Activated CD8-positive, alpha-beta T cell treated with anti-CD3 and anti-CD28 coated beads, Interleukin-2, amount 10 ng/mL, durations not matched to agents 7 days and 5 days (primary cell): Measurements from ENCODE around the gene USHBP1. TPM values are rescaled to one million over a fixed set of nuclear protein-coding genes. Genes with fewer than 3 reads are reported as not detected.

ENCODE experiments used
- ATAC-seq: fragments of 150-1000 bp; cut with Tn5 transposase; one replicate; pipeline ENCODE4 v1.10.0; 2021; ENCODE audit warnings: moderate library complexity
- CTCF ChIA-PET: fragments of 350-600 bp; sonication (Branson Sonifier 250); formaldehyde crosslinking; loops from one replicate; lab custom pipeline; 2021; ENCODE audit warnings: antibody characterized with exemption; lab: Charles Lee
- POLR2A ChIA-PET: fragments of 350-600 bp; sonication (Branson Sonifier 250); formaldehyde crosslinking; loops from one replicate; lab custom pipeline; 2021; ENCODE audit warnings: antibody characterized with exemption; lab: Charles Lee
- DNase-seq: peaks from one replicate; pipeline ENCODE4 v3.0.0-alpha.2; 2020
- H3K27ac Mint-ChIP-seq: one replicate; pipeline ENCODE4 v1.8.0; 2021; ENCODE audit warnings: mild to moderate bottlenecking, mixed read lengths
- H3K27me3 Mint-ChIP-seq: one replicate; pipeline ENCODE4 v1.8.0; 2021; ENCODE audit warnings: low read depth, mixed read lengths
- H3K36me3 Mint-ChIP-seq: one replicate; pipeline ENCODE4 v1.8.0; 2021; ENCODE audit warnings: low read depth, mixed read lengths
- H3K4me1 Mint-ChIP-seq: one replicate; pipeline ENCODE4 v1.8.0; 2021; ENCODE audit warnings: low read depth, mixed read lengths
- H3K4me3 Mint-ChIP-seq: one replicate; pipeline ENCODE4 v1.8.0; 2021; ENCODE audit warnings: mild to moderate bottlenecking, mixed read lengths
- H3K9me3 Mint-ChIP-seq: one replicate; pipeline ENCODE4 v1.8.0; 2022; ENCODE audit warnings: mixed read lengths; ENCODE audit not compliant: insufficient read depth
- total RNA-seq, 2 experiments: library from RNA; stranded (reverse); gene quantifications; one replicate each; pipeline ENCODE4 v1.2.3, GENCODE V29; 2021

Gene USHBP1
- total RNA-seq, 2 experiments from 2014 or later: not detected

DNA sequence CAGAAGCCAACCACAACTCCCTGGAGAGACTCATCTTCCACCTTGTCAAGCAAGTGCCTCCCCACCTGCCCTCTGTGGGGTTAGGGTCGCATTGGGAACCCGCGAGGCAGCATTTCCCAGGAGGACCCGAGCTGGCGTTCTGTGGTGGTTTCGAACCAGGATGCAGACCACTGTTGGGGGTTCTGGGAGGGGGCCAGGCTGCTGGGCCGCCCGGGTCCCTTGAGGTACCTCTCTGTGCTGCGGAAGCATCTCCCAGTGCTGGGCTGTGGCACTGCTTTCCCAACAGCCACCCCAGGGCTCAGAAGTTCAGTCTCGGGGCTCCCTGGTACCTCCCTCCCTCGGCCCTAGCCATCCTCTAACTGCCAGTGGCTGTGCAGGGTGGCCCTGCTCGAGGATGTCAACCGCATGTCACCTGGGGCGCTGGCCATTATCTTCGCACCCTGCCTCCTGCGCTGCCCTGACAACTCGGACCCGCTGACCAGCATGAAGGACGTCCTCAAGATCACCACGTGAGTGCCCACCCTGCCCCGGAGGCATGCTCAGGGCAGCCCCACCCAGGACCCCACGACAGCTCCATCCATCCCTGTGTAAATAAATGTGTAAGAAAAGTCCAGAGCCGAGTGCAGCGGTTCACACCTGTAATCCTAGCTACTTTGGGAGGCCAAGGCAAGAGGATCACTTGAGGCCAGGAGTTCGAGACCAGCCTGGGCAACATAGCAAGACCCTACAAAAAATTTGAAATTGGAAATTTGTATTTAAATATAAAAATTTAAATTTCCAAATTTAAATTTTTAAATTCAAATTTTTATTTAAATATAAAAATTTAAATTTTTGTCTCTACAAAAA is 57.6 kb downstream of the USHBP1 start:
- ChIA-PET POLR2A (interaction anchor here (2.4 kb wide), 1 partner anchor 9 kb away, joined by 7 read pairs; the partner anchor contains the start of gene USE1), CTCF (no interaction called here)
- Mint-ChIP-seq H3K36me3 (peaks cover 67% of the 10 kb centered on the region), H3K4me1 (peaks cover 19% of the 10 kb centered on the region), H3K27ac (peak overlapping the region; percentile 15), H3K27me3 (no peaks in the 10 kb centered on the region), H3K9me3 (no peaks in the 10 kb centered on the region), H3K4me3 (no peak overlapping the region)
- no peak for ATAC-seq
- no peak for DNase-seq

DNA sequence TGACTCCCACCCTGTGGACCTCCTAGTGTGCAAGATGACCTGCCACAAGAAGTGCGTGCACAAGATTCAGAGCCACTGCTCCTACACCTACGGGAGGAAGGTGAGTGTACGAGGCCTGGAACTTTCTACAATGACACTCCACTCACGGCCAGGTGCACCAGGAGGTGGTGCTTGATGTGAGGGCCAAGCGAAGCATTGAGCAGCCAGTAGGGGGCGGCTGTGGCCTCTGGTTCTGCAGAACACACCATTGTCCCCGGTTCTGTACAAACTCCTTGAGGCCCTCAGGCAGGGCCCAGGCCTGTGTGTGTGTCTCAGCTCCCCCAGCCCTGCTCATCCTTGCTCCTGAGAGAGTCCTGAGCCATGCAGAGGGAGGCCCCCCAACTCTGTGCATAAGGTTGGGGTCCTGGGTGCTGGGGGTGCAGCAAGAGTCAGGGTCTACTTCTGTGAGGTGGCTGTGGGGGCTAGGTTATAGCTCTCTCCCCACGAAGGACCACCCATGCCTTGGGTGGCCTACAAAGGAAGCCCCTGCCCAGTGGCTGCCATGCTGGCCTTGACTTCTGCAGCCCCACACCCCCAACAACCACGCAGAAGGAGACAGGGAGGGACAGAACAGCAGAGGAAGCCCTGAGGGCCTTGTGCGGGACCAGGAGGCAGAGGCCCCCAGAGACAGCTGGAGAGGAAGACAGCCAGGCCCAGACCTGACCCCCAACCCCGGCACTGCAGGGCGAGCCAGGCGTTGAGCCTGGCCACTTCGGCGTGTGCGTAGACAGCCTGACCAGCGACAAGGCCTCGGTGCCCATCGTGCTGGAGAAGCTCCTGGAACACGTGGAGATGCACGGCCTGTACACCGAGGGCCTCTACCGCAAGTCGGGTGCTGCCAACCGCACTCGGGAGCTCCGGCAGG is 59.1 kb downstream of the USHBP1 start:
- peak; percentile 61 for DNase-seq
- peak; percentile 59 for ATAC-seq
- H3K27me3 Mint-ChIP-seq: no peaks in the 10 kb centered on the region
- H3K27ac Mint-ChIP-seq: no peak overlapping the region
- ChIA-PET POLR2A (interaction anchor here (2.4 kb wide), 1 partner anchor 10 kb away, joined by 7 read pairs; the partner anchor contains the start of gene USE1), CTCF (interaction anchor here (0.9 to 2.2 kb wide), 2 partner anchors 21 kb away, joined by 3 to 6 read pairs; no protein-coding TSS in a partner anchor)
- peaks cover 19% of the 10 kb centered on the region for H3K4me1 Mint-ChIP-seq
- no peaks in the 10 kb centered on the region for H3K9me3 Mint-ChIP-seq
- peaks cover 78% of the 10 kb centered on the region for H3K36me3 Mint-ChIP-seq
- H3K4me3 Mint-ChIP-seq: no peak overlapping the region

DNA sequence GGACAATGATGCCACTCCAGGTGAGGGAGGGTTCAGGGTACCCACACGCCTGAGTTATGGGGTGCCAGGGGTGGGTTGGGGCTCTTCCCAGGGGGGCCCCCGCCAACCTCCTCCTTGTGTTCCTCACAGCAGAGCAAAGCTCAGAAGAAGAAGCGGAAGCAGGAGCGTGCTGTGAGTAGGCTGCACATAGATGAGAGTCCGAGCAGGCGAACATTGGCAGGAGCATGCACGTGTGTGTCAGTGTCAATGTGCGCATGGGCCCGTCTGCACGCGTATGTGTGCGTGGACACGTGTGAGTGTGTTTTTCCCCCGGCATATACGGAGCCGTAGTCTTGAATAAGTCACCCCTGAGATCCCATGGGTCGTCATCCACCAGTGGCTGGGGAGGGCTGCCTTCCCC is 61.8 kb downstream of the USHBP1 start:
- no peaks in the 10 kb centered on the region for H3K9me3 Mint-ChIP-seq
- peaks cover 82% of the 10 kb centered on the region for H3K36me3 Mint-ChIP-seq
- DNase-seq (no peak), ATAC-seq (no peak)
- H3K4me1 Mint-ChIP-seq: no peaks in the 10 kb centered on the region
- H3K4me3 Mint-ChIP-seq: no peak overlapping the region
- no peak overlapping the region for H3K27ac Mint-ChIP-seq
- CTCF ChIA-PET: no interaction called here
- POLR2A ChIA-PET: no interaction called here
- no peaks in the 10 kb centered on the region for H3K27me3 Mint-ChIP-seq

GRCh38 chr19:17202249-17202648 is 62.3 kb downstream of the USHBP1 start:
- no peaks in the 10 kb centered on the region for H3K9me3 Mint-ChIP-seq
- no peak overlapping the region for H3K4me3 Mint-ChIP-seq
- DNase-seq (peak; percentile 32), ATAC-seq (peak; percentile 25)
- peaks cover 87% of the 10 kb centered on the region for H3K36me3 Mint-ChIP-seq
- ChIA-PET CTCF (no interaction called here), POLR2A (no interaction called here)
- H3K27me3 Mint-ChIP-seq: no peaks in the 10 kb centered on the region
- peak overlapping the region; percentile 46 for H3K27ac Mint-ChIP-seq
- no peaks in the 10 kb centered on the region for H3K4me1 Mint-ChIP-seq

GRCh38 chr19:17200408-17201079 is 64.0 kb downstream of the USHBP1 start:
- ChIA-PET POLR2A (interaction anchor here (0.6 kb wide), 1 partner anchor 128 kb away, joined by 3 read pairs; no protein-coding TSS in a partner anchor), CTCF (no interaction called here)
- DNase-seq: no peak
- ATAC-seq: no peak
- Mint-ChIP-seq H3K9me3 (no peaks in the 10 kb centered on the region), H3K36me3 (peaks cover 86% of the 10 kb centered on the region), H3K4me1 (peaks cover 1% of the 10 kb centered on the region), H3K4me3 (no peak overlapping the region), H3K27me3 (no peaks in the 10 kb centered on the region), H3K27ac (no peak overlapping the region)

Other genes with a start within 250 kb of the USHBP1 start
- gene CPAMD8, start 237.9 kb downstream of the USHBP1 start, total RNA-seq: under 1 TPM; 0.11 to 0.13 TPM
- 10 to 100 TPM; 66.0 to 66.7 TPM for gene HAUS8, start 189.3 kb downstream of the USHBP1 start, total RNA-seq
- 100 to 1,000 TPM; 276 to 280 TPM for gene MYO9B, start 189.0 kb downstream of the USHBP1 start, total RNA-seq
- 10 to 100 TPM; 26.5 to 27.9 TPM for gene USE1, start 49.4 kb downstream of the USHBP1 start, total RNA-seq
- gene OCEL1, start 38.5 kb downstream of the USHBP1 start, total RNA-seq: 10 to 100 TPM; 24.3 to 28.3 TPM
- 1 to 10 TPM; 4.1 to 4.3 TPM for gene NR2F6, start 18.8 kb downstream of the USHBP1 start, total RNA-seq
- gene BABAM1, start 2.7 kb upstream of the USHBP1 start, total RNA-seq: 100 to 1,000 TPM; 116 to 117 TPM
- 10 to 100 TPM; 10.7 to 13.8 TPM for gene ANKLE1, start 17.2 kb upstream of the USHBP1 start, total RNA-seq
- gene ABHD8, start 38.7 kb upstream of the USHBP1 start, total RNA-seq: 1 to 10 TPM; 8.9 to 9.7 TPM
- gene MRPL34, start 41.1 kb upstream of the USHBP1 start, total RNA-seq: 100 to 1,000 TPM; 112 to 126 TPM
- 10 to 100 TPM; 44.6 to 49.8 TPM for gene DDA1, start 44.8 kb upstream of the USHBP1 start, total RNA-seq
- gene ANO8, start 70.1 kb upstream of the USHBP1 start, total RNA-seq: 10 to 100 TPM; 13.6 to 16.4 TPM
- gene GTPBP3, start 72.8 kb upstream of the USHBP1 start, total RNA-seq: 10 to 100 TPM; 38.6 to 39.4 TPM
- gene PLVAP, start 112.6 kb upstream of the USHBP1 start, total RNA-seq: under 1 TPM in 1 of 2 experiments, not detected in 1; 0.11 TPM
- 1 to 10 TPM; 4.7 to 4.8 TPM for gene CCDC194, start 129.5 kb upstream of the USHBP1 start, total RNA-seq
- 100 to 1,000 TPM; 222 to 230 TPM for gene BST2, start 140.9 kb upstream of the USHBP1 start, total RNA-seq
- 10 to 100 TPM; 36.6 to 40.3 TPM for gene MVB12A, start 155.3 kb upstream of the USHBP1 start, total RNA-seq
- gene TMEM221, start 183.9 kb upstream of the USHBP1 start, total RNA-seq: not detected
- not detected for gene NXNL1, start 196.2 kb upstream of the USHBP1 start, total RNA-seq
- 1 to 10 TPM; 7.3 to 7.4 TPM for gene SLC27A1, start 205.8 kb upstream of the USHBP1 start, total RNA-seq
- 10 to 100 TPM; 94.0 to 99.9 TPM for gene PGLS, start 246.9 kb upstream of the USHBP1 start, total RNA-seq